Lung microvascular endothelial cell (primary cell): Measurements from ENCODE around the gene ZNF680. TPM values are rescaled to one million over a fixed set of nuclear protein-coding genes. Genes with fewer than 3 reads are reported as not detected.

Experiments
- total RNA-seq: library from RNA; depleted of rRNA; stranded (reverse); fragments of >200 nt; gene quantifications from 2 replicates; pipeline ENCODE4 v1.2.1, GENCODE V29; 2014

Gene ZNF680
- total RNA-seq, 1 donor from 2014 or later = 13.5 TPM

Other genes with a start within 250 kb of the ZNF680 start
- 3.7 and 8.3 TPM in 2 replicates for gene ZNF736, start 249.1 kb downstream of the ZNF680 start, total RNA-seq
- gene ZNF107, start 103.1 kb upstream of the ZNF680 start, total RNA-seq = 1.3 and 2.4 TPM in 2 replicates
- gene ZNF138, start 231.4 kb upstream of the ZNF680 start, total RNA-seq = 2.6 and 4.4 TPM in 2 replicates